IMR-90 (cell line): ENCODE data around the gene KCNAB1. TPM values are rescaled to one million over a fixed set of nuclear protein-coding genes. Genes with fewer than 3 reads are reported as not detected.

Experiments
- ATAC-seq: fragments of 200-7000 bp; cut with Tn5 transposase; 2 replicates; pipeline ENCODE4 v1.9.1; 2020; ENCODE audit warnings: low read depth, mild to moderate bottlenecking, moderate library complexity
- BruUV-seq: library from RNA; stranded (reverse); fragments of 400-500 nt; replicated peaks from 2 replicates; lab custom pipeline; 2021; lab: Mats Ljungman, UMichigan
- CTCF ChIA-PET: fragments of 300-600 bp; formaldehyde crosslinking; extraction: SDS; loops from one replicate; lab custom pipeline; 2021; ENCODE audit warnings: antibody characterized with exemption; lab: Yijun Ruan, JAX
- POLR2A ChIA-PET: fragments of 300-600 bp; sonication (Branson Sonifier 250); formaldehyde crosslinking; loops from one replicate; lab custom pipeline; 2022; ENCODE audit warnings: antibody characterized with exemption; ENCODE audit not compliant: unreplicated experiment; lab: Charles Lee
- DNase-seq: peaks from one replicate; pipeline ENCODE4 v3.0.0; 2013
- H2AFZ ChIP-seq: replicated peaks from 2 replicates; pipeline ENCODE3; 2013; ENCODE audit warnings: low read length, mild to moderate bottlenecking; ENCODE audit not compliant: poor library complexity
- H2AK5ac ChIP-seq: 2 replicates; pipeline ENCODE4 v1.6.1; 2013; ENCODE audit warnings: low read depth, low read length, inconsistent platforms
- H2AK9ac ChIP-seq: replicated peaks from 2 replicates; pipeline ENCODE3; 2013; ENCODE audit warnings: mild to moderate bottlenecking, low read depth, low read length, moderate library complexity; ENCODE audit not compliant: poor library complexity
- H2BK120ac ChIP-seq: 2 replicates; pipeline ENCODE4 v1.6.1; 2013; ENCODE audit warnings: low read depth, low read length, inconsistent platforms
- H2BK15ac ChIP-seq: 3 replicates; pipeline ENCODE4 v1.6.1; 2013; ENCODE audit warnings: low read depth, low read length, inconsistent platforms
- H2BK20ac ChIP-seq: 2 replicates; pipeline ENCODE4 v1.6.1; 2013; ENCODE audit warnings: low read depth, mild to moderate bottlenecking, inconsistent platforms, low read length, moderate library complexity
- H2BK5ac ChIP-seq: 2 replicates; pipeline ENCODE4 v1.6.1; 2013; ENCODE audit warnings: mild to moderate bottlenecking, low read depth, low read length, inconsistent platforms; ENCODE audit not compliant: poor library complexity, severe bottlenecking
- H3K14ac ChIP-seq: replicated peaks from 2 replicates; pipeline ENCODE4 v1.6.1; 2013; ENCODE audit warnings: low read depth, low read length, inconsistent platforms
- H3K18ac ChIP-seq: 2 replicates; pipeline ENCODE4 v1.6.1; 2013; ENCODE audit warnings: low read depth, low read length, control low read depth
- H3K23ac ChIP-seq: 2 replicates; pipeline ENCODE4 v1.6.1; 2013; ENCODE audit warnings: low read depth, low read length, inconsistent platforms
- H3K27ac ChIP-seq: 2 replicates; pipeline ENCODE4 v1.5.1; 2013; ENCODE audit warnings: mild to moderate bottlenecking, control low read depth, low read length; ENCODE audit not compliant: insufficient read depth
- H3K27me3 ChIP-seq: 2 replicates; pipeline ENCODE4 v1.6.1; 2013; ENCODE audit warnings: low read length; ENCODE audit not compliant: control insufficient read depth, insufficient read depth
- H3K36me3 ChIP-seq: 2 replicates; pipeline ENCODE4 v1.6.1; 2013; ENCODE audit warnings: low read length, mixed read lengths; ENCODE audit not compliant: control insufficient read depth, insufficient read depth
- H3K4ac ChIP-seq: 2 replicates; pipeline ENCODE4 v1.6.1; 2013; ENCODE audit warnings: low read depth, low read length, inconsistent platforms
- H3K4me1 ChIP-seq: 2 replicates; pipeline ENCODE4 v1.6.1; 2013; ENCODE audit warnings: low read length, mixed read lengths; ENCODE audit not compliant: control insufficient read depth, insufficient read depth
- H3K4me2 ChIP-seq: 2 replicates; pipeline ENCODE4 v1.6.1; 2013; ENCODE audit warnings: low read depth, mild to moderate bottlenecking, control low read depth, low read length, moderate library complexity
- H3K4me3 ChIP-seq: 2 replicates; pipeline ENCODE4 v1.5.1; 2013; ENCODE audit warnings: low read depth, mild to moderate bottlenecking, control low read depth, low read length, moderate library complexity; ENCODE audit not compliant: insufficient read depth
- H3K56ac ChIP-seq: 2 replicates; pipeline ENCODE4 v1.6.1; 2013; ENCODE audit warnings: low read length, inconsistent platforms; ENCODE audit not compliant: insufficient read depth; ENCODE audit errors: extremely low read depth
- H3K79me1 ChIP-seq, 2 experiments: 2 replicates each; pipeline ENCODE4 v1.6.1; 2013; ENCODE audit warnings: low read length in 2 of 2, inconsistent platforms in 1 of 2, low read depth in 1 of 2
- H3K9ac ChIP-seq: 2 replicates; pipeline ENCODE4 v1.6.1; 2013; ENCODE audit warnings: low read depth, low read length, control low read depth
- H3K9me1 ChIP-seq: 2 replicates; pipeline ENCODE4 v1.6.1; 2013; ENCODE audit warnings: low read length, inconsistent platforms; ENCODE audit not compliant: insufficient read depth
- H3K9me3 ChIP-seq: 2 replicates; pipeline ENCODE4 v1.6.1; 2013; ENCODE audit warnings: low read length; ENCODE audit not compliant: control insufficient read depth, insufficient read depth
- H4K20me1 ChIP-seq: 2 replicates; pipeline ENCODE4 v1.6.1; 2013; ENCODE audit warnings: low read length, inconsistent platforms; ENCODE audit not compliant: insufficient read depth
- H4K5ac ChIP-seq: 2 replicates; pipeline ENCODE4 v1.6.1; 2013; ENCODE audit warnings: mild to moderate bottlenecking, low read depth, low read length, control low read depth
- H4K8ac ChIP-seq, 2 experiments: 2 replicates each; pipeline ENCODE4 v1.6.1; 2013; ENCODE audit warnings: low read depth in 2 of 2, low read length in 2 of 2, control low read depth in 1 of 2, inconsistent platforms in 1 of 2
- H4K91ac ChIP-seq: 2 replicates; pipeline ENCODE4 v1.6.1; 2013; ENCODE audit warnings: low read depth, low read length, inconsistent platforms; ENCODE audit not compliant: insufficient read depth
- BHLHE40 ChIP-seq: fragments of 150-350 bp; IDR thresholded peaks from 2 replicates; pipeline ENCODE4 v1.6.1; 2016; ENCODE audit warnings: mild to moderate bottlenecking, low read depth, low read length
- CEBPB ChIP-seq: IDR thresholded peaks from 2 replicates; pipeline ENCODE4 v1.6.1; 2012; ENCODE audit warnings: low read depth, low read length, improper control_type of control experiment
- CHD1 ChIP-seq: IDR thresholded peaks from 2 replicates; pipeline ENCODE4 v1.6.1; 2012; ENCODE audit warnings: low read depth, low read length, improper control_type of control experiment
- CTCF ChIP-seq: conservative IDR thresholded peaks from 2 replicates; pipeline ENCODE4 v1.5.1; 2012; ENCODE audit warnings: mild to moderate bottlenecking, low read depth, low read length, improper control_type of control experiment
- ELK1 ChIP-seq: fragments of 150-350 bp; IDR thresholded peaks from 2 replicates; pipeline ENCODE4 v1.6.1; 2016; ENCODE audit warnings: low read depth, mild to moderate bottlenecking, low read length, moderate library complexity, borderline replicate concordance
- FOS ChIP-seq: fragments of 150-350 bp; IDR thresholded peaks from 2 replicates; pipeline ENCODE4 v1.6.1; 2016; ENCODE audit warnings: low read depth, low read length
- MAFK ChIP-seq: IDR thresholded peaks from 2 replicates; pipeline ENCODE4 v1.6.1; 2012; ENCODE audit warnings: low read depth, low read length, improper control_type of control experiment
- MAZ ChIP-seq: IDR thresholded peaks from 2 replicates; pipeline ENCODE4 v1.6.1; 2012; ENCODE audit warnings: low read depth, mild to moderate bottlenecking, low read length, improper control_type of control experiment, moderate library complexity, borderline replicate concordance
- MXI1 ChIP-seq: IDR thresholded peaks from 2 replicates; pipeline ENCODE4 v1.6.1; 2012; ENCODE audit warnings: low read depth, mild to moderate bottlenecking, low read length, moderate library complexity, borderline replicate concordance
- NFE2L2 ChIP-seq: fragments of 150-350 bp; IDR thresholded peaks from 2 replicates; pipeline ENCODE4 v1.6.1; 2016; ENCODE audit warnings: low read depth, mild to moderate bottlenecking, low read length
- POLR2A ChIP-seq: IDR thresholded peaks from 2 replicates; pipeline ENCODE4 v1.6.1; 2012; ENCODE audit warnings: mild to moderate bottlenecking, low read depth, low read length
- RAD21 ChIP-seq: IDR thresholded peaks from 2 replicates; pipeline ENCODE4 v1.6.1; 2012; ENCODE audit warnings: low read length, improper control_type of control experiment
- RCOR1 ChIP-seq: IDR thresholded peaks from 2 replicates; pipeline ENCODE4 v1.6.1; 2012; ENCODE audit warnings: mild to moderate bottlenecking, low read length, improper control_type of control experiment; ENCODE audit not compliant: insufficient replicate concordance
- RFX5 ChIP-seq: IDR thresholded peaks from 2 replicates; pipeline ENCODE4 v1.8.0; 2012; ENCODE audit warnings: low read depth, mild to moderate bottlenecking, low read length, moderate library complexity
- SMC3 ChIP-seq: fragments of 150-350 bp; IDR thresholded peaks from 2 replicates; pipeline ENCODE4 v1.6.1; 2016; ENCODE audit warnings: low read depth, mild to moderate bottlenecking, antibody characterized with exemption, low read length, moderate library complexity
- USF2 ChIP-seq: fragments of 150-350 bp; IDR thresholded peaks from 2 replicates; pipeline ENCODE4 v1.6.1; 2017; ENCODE audit warnings: mild to moderate bottlenecking, antibody characterized with exemption, low read length, low read depth
- WGBS, 2 experiments: methylation state at CpG; one replicate each; pipeline versions ENCODE4 v1.1.5 to v1.1.7; 2013; ENCODE audit warnings: missing lambda C conversion rate in 2 of 2; ENCODE audit not compliant: insufficient read length in 1 of 2; ENCODE audit errors: extremely low coverage in 2 of 2; 5-methylcytosine and 5-hydroxymethylcytosine counted together
- dilution Hi-C: fragments of 300-500 bp; cut with HindIII; formaldehyde crosslinking; loops from one replicate; pipeline ENCODE4 v1.14.3; 2018; ENCODE audit warnings: low sequenced_read_pairs; ENCODE audit not compliant: unreplicated experiment
- in situ Hi-C: fragments of 300-500 bp; cut with MboI; formaldehyde crosslinking; loops from 3 replicates; pipeline ENCODE4 v1.14.3; 2019; ENCODE audit warnings: low sequenced_read_pairs, inconsistent platforms, mixed read lengths
- intact Hi-C: fragments of 100-400 bp; cut with micrococcal nuclease; formaldehyde crosslinking; loops from 2 replicates; pipeline ENCODE4 v1.10.0; 2022
- polyA plus RNA-seq, 3 experiments: library from polyadenylated mRNA; depleted of rRNA; stranded (reverse); fragments of >200 nt; gene quantifications; 2 replicates each; pipeline ENCODE4 v1.2.3, GENCODE V29; 2012; ENCODE audit warnings: low replicate concordance in 1 of 3
- total RNA-seq: library from RNA; depleted of rRNA; stranded (reverse); fragments of >200 nt; gene quantifications from 2 replicates; pipeline ENCODE4 v1.2.3, GENCODE V29; 2012

Gene KCNAB1
- total and polyA plus RNA-seq, 2 of the 4 experiments (the other 2 are of a cell fraction) = under 0.01 to 0.07 TPM

- Histone ChIP-seq H3K9me1 (no peaks in the 10 kb centered on the region; the same call in 1 of the 2 replicates), H3K79me1 (no peaks in the 10 kb centered on the region), H4K5ac (no peak overlapping the region), H3K9me3 (no peaks in the 10 kb centered on the region), H3K4me3 (no peak overlapping the region), H2BK20ac (no peak overlapping the region), H3K36me3 (no peaks in the 10 kb centered on the region), H4K91ac (no peak overlapping the region), H2BK5ac (no peak overlapping the region), H2BK120ac (no peak overlapping the region), H3K23ac (no peak overlapping the region), H2AK5ac (no peak overlapping the region), H3K9ac (no peak overlapping the region), H3K4me1 (peaks cover 2% of the 10 kb centered on the region; the same call in 1 of the 2 replicates), H4K8ac (no peak overlapping the region), H3K27me3 (peaks cover 42% of the 10 kb centered on the region), H2AFZ (no peak overlapping the region), H3K18ac (no peak overlapping the region), H3K4ac (no peak overlapping the region), H2AK9ac (no peak overlapping the region), H3K27ac (no peak overlapping the region), H3K4me2 (no peak overlapping the region), H2BK15ac (no peak overlapping the region), H3K14ac (no peak overlapping the region), H4K20me1 (no peaks in the 10 kb centered on the region), H3K56ac (no peak overlapping the region)
- in situ Hi-C loops = no loop called here
- dilution Hi-C loops = no loop called here
- ChIA-PET CTCF (no interaction called here), POLR2A (no interaction called here)
- ATAC-seq (no peak), DNase-seq (no peak)
- intact Hi-C loops = no loop called here
- 67% methylated on average over 1 of the region's 1 CpG; no CpG with 5 or more reads in 1 of the 2 experiments for WGBS, 2 experiments
- TF ChIP-seq FOS (no peak), BHLHE40 (no peak), CHD1 (no peak), MXI1 (no peak), ELK1 (no peak), CEBPB (no peak), POLR2A (no peak), MAZ (no peak), MAFK (no peak), RAD21 (no peak), RCOR1 (no peak), RFX5 (no peak), USF2 (no peak), SMC3 (no peak), NFE2L2 (no peak), CTCF (no peak)
- BruUV-seq = no TSS peak
Measured at GRCh38 chr3:156293566-156293965, 173.2 kb downstream of the KCNAB1 start.
